Iris pigment epithelial cell (primary cell): ENCODE measurements around the gene FAU.

Experiments used
- DNase-seq: peaks from one replicate; pipeline ENCODE4 v3.0.0-alpha.2; 2011; ENCODE audit warnings: low read depth

FAU gene

DNA sequence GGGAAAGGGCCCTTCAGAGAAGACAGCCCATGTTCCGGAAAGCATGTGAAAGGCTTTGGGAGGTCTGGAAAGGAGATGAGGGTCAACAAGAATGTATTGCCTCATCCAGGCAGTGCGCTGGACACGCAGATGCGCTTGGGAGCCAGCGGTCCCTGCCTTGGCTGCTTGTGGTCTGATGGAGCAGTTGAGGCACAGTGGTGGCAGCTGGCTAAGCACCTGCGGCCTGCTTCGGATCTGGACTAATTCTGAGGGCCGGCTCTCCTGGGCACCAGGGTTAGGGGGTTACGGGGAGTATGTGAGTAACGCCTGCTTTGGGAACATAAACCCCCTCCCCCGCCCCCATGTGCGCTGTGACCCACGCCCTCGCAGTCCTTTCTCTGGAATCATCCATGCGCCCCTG is 14.9 kb downstream of the FAU start:
- no peak for DNase-seq

DNA sequence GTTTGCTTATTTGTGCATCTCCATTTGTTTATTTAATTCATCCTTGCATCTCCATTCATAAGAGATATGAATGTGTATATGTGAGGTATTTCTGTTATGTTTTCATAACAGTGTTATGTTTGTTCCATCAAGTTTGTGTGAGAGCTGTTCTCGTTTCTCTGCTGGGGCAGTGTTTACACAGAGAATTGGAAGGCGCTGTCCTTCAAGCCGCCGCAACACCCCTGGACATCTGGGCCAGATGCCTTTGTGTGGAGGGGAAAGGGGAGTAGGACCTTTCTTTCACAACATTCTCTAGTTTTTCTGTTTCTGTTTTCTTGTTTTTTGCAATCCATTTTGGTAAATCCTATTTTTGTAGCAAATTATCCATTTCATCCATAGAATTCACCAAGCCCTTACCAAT is 17.3 kb downstream of the FAU start:
- peak; percentile 56 for DNase-seq

DNA sequence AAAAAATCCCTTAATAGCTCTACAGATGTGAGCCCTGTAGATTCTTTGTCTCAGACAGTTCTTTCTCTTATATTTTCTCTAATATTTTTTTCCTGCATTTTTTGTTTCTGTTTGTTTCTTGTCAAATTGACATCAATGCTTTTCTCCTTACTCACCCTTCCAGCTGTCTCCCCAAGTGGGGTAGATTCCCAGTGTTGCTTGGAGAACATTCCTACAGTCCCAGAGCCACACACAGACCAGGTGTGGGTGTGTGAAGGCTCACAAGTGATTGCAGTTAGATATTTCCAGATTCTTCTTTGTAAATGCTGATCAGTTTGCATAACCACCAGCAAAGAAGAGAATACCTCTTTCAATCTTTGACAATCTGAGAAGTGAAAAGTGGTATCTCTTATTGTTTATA is 18.5 kb downstream of the FAU start:
- peak; percentile 29 for DNase-seq

DNA sequence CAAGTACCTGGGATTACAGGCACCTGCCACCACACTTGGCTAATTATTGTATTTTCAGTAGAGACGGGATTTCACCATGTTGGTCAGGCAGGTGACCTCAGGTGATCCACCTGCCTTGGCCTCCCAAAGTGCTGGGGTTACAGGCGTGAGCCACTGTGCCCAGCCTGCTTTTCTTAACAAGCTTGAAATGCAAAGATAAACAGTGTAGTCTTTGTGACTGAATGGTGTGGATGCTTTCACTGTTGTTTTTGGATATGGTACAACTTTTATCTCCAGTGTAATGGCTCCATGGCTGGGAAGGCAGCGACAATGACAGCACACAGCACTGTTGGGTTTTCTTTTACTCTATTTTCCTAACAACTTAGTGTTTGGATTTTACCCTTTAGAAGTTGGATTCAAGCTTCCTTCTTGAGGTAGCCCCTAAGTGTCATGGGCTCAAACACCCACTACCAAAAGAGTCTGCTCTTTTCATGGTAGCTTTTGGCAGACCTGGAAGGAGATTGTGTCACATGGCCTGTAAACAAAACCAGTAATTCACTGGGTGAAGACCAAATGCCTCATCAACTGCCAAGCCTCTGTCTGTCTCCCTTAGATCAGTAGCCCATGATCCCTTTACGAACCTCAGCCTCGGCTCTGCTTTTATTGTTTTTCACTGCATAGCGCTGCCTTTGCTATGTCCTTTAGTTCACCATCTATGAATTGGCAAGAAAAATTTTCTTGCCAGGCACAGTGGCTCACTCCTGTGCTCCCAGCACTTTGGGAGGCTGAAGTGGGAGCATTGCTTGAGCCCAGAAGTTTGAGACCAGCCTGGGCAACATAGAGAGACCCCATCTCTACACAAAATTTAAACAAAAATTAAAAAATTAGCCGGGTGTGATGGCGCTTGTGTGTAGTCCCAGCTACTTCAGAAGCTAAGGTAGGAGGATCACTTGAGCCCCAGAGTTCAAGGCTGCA is 19.5 kb downstream of the FAU start:
- DNase-seq = peak; percentile 38

DNA sequence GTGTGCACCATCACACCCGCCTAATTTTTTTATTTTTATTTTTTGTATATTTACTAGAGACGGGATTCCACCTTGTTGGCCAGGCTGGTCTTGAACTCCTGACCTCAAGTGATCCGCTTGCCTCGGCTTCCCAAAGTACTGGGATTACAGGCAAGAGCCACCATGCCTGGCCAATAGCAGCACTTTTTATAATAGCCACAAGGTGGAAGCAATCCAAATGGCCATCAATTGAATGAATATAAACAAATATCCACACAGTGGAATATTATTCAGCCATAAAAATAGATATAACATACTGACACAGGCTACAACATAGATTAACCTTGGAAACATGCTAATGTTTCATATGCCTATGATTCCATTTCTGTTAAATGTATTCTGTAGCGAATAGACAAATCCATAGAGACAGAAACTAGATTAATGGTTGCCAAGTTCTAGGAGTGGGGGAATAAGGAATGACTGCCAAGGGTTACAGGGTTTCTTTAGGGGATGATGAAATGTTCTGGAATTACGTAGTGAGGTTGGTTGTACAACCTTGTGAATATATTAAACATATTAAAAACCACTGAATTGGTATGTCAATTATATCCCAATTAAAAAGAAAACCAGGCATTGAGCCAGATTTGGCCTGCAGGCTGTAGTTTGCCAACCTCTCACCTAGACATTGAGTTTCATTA is 21.1 kb downstream of the FAU start:
- DNase-seq = no peak

DNA sequence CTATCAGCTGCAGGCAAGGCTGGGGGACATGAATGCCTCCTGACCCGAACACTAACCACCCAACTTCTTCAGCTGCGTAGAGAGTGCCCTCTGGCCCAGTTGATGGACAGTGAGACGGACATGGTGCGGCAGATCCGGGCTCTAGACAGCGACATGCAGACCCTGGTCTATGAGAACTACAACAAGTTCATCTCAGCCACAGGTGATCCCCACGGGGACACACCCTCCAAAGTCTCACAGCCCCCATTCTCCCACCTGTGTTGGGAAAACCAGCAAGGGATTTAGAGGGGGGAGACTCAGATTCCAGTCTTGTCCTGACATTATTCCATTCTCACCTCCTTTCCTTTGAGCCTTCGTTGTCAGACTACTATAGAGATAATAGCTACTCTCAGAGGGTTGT is 25.0 kb downstream of the FAU start:
- no peak for DNase-seq

DNA sequence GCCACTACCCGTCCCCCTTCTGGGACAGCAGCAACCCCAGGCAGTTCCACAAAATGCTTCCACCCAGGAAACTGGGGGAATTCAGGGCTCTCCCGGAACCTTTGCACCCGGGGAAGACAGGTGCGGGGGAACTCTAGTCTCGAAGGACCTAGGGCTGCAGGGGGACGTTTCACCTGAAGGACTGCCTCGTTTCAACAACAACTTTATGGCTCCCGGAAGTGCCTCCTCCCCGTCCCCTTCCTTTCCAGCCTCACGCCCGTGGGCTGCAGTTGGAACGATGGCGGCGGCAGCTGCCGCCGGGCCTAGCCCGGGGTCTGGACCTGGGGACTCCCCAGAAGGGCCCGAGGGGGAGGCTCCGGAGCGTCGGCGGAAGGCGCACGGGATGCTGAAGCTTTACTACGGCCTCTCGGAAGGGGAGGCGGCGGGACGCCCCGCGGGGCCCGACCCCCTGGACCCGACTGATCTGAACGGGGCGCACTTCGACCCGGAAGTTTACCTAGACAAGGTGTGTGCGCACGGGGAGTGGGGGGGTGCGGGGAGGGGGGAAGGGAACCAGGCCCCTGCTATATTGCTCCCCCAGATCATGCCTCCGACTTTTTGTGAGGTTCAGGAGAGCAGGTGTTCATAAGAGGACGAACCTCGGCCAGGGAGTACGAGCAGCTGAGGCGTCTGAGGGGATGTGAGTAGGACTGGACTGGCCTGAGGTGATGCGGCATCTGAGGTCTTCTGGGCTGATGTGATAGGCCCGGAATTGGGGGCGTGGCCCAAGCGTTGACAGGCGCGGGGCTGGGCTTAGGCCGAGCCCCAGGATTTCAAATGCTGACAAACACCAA is 25.7 kb downstream of the FAU start, which contains the start of gene VPS51:
Gene VPS51 (plus strand): TSS at position 241 of the 833 bp plus-strand sequence. CDS start 37 bp downstream, at position 278.
- DNase-seq = peak; percentile 93

DNA sequence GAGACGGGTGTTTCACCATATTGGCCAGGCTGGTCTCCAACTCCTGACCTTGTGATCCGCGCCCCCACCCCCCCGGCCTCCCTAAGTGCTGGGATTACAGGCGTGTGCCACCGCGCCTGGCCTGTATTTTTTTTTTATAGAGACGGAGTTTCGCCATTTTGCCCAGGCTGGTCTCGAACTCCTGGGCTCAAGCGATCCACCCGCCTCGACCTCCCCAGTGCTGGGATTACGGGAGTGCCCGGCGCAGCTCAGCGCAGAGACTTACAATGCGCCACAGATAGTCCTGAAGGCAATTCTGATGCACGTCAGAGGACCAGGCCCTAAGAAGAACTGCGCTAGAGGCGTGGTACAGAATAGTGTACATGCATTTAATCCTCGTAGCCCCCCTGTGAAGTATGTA is 26.5 kb downstream of the FAU start:
- DNase-seq = no peak

DNA sequence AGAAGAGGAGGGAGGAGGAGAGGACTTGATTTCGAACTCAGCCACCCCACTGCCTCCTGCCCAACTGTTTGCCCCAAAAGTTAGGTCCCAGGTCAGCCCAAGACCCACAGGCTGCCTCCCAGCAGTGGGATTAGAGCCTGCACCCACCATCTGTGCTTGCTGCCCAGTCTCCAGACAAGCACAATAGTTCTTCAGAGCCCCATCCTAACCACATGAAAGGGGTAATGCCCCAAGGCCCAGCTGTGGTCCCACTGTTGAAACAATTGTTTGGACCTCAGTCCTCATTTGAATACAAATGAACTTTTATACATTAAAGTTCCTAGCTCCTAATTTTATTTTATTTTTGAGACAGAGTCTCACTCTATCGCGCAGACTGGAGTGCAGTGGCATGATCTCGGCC is 31.3 kb downstream of the FAU start:
- DNase-seq = no peak

DNA sequence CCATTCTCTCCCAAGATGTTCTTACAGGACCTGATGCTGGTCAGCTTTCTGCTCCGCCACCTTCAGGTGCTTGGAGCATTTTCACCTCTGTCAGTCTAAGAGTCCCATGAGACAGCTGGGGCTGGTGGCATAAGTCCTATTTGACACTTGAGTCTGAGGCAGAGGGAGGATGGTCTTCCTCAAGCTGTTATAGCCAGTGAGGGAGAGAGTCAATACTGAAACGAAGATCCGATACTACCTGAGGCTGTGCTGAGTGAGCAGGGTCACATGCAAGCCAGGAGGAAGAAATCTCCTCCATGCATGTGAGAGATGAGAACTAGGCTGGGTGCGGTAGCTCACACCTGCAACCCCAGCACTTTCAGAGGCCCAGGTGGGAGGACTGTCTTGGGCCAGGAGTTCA is 32.3 kb downstream of the FAU start:
- no peak for DNase-seq

DNA sequence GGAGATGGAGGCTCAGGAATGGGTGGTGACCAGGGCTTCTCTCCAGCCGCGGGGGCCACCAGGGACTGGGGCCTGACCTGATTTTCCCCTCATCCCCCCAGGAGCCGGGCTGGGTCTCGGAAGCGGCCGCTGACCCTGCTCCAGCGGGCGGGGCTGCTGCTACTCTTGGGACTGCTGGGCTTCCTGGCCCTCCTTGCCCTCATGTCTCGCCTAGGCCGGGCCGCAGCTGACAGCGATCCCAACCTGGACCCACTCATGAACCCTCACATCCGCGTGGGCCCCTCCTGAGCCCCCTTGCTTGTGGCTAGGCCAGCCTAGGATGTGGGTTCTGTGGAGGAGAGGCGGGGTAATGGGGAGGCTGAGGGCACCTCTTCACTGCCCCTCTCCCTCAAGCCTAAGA is 34.1 kb downstream of the FAU start:
- DNase-seq = no peak

DNA sequence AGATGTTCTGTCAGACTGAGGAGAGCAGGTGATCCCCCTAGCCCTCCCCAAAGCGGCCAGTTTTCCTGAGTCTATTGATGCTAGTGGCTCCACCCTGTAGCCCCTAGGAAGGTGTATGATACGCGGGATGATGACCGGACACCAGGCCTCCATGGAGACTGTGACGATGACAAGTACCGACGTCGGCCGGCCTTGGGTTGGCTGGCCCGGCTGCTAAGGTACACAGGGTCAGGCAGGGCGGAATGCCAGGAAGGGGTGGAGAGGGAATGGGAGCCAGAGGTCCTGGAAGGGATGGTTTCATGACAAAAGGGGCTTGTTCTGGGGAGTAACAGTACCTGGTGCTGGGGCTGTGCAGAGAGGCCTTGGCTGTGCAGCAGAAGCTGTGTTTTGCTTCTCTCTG is 34.7 kb downstream of the FAU start:
- no peak for DNase-seq

DNA sequence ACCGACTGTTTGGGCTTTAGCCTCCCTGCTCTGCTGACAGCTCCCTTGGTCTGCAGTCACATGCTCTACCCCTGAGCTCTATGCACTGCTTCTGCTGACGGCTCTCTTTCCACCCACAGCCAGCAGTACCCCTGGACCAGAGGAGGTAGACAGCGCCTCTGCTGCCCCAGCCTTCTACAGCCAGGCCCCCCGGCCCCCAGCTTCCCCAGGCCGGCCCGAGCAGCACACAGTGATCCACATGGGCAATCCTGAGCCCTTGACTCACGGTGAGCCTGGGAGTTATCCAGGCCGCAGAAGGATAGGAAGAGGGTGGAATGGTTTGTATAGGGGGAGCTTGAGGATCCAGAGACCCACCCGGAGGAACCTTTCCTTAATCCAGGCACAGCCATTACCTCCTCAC is 35.1 kb downstream of the FAU start:
- DNase-seq = no peak

DNA sequence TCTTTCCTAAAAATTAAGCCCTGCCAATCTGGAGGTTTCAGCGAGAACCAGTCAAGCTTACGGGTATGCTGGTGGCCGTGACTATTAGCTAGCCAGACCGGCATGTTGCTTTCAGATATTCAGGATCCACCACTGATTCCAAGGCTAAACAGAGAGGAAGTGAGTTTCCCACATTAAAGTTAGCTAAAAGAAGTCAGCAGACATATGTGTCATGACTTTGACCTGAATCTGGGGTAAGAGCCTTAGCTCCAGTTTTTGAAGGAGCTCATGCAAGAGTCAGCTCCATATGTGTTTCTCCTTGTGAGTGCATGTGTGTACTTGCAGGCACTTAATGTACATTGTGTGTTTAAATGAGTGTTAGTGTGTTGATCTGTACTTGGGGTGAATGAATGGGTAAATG is 36.5 kb downstream of the FAU start:
- no peak for DNase-seq

DNA sequence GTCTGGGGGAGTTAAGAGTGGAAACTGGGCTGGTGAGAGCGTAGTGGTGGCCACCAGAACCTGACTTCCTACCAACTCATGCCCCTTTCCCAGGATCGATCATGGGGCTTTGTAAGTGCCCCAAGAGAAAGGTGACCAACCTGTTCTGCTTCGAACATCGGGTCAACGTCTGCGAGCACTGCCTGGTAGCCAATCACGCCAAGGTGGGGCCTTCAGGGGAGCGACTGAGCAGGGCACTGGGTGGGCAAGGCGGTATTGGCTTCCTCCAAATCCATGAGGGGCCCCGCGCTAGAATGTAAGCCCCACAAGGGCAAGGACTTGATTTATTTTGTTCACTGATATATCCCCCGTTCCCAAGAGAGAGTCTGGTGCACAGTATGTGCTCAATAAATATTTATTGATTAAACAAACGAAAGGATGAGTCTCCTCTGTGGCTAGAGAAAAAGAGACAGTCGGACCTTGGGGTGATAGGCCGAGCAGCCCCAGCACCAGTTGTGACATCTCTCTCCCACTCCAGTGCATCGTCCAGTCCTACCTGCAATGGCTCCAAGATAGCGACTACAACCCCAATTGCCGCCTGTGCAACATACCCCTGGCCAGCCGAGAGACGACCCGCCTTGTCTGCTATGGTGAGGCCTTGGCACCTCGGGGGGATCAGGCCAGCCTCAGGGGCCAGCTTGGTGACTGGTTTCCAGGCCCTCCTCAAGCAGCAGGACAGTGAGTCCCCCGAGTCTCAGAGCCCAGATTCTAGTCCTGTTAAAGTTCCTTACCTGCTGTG is 37.1 kb downstream of the FAU start:
- no peak for DNase-seq

DNA sequence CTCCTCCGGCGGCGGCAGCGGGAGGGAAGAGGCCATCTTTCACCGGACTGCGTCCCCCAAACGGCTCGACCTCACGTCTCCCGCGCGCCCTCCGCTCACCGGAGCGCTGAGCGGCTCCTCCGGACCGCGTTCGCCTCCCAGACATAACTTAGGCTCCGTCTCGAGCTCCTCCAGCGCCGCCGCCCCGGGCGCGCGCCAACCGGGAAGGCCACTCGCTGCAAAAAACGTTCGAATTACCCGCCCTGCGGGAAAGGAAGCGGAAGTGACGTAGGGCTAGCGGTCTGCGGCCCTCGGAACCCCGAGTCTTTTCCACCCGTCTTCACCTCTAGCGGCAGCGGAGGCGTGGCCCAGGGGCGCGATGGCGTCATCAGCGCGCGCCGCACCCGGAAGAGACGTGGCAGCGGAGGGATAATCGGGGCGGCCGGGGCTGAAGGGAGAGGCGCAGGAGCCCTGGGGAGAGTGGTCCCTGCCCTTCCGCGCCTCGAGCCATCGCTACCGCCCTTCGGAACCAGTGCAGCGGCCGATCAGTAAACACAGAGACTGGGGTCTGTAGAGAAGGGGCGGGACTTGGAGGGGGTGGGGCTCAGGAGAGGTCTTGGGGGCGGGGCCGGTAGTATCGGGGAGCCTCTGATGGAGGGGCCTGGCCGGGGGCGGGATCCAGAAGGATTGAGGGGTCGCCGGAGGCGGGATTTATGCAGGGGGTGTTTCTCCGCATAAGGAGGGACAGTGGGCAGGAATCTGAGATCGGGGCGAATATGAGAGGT is 37.9 kb downstream of the FAU start, which contains the start of the genes CDCA5 and ZFPL1:
Gene CDCA5 (minus strand): TSS at position 207 of the 764 bp plus-strand sequence. CDS start 62 bp downstream, at position 145.
Gene ZFPL1 (plus strand): TSS at position 389 of the 764 bp plus-strand sequence. CDS start 477 bp downstream, outside the sequence.
- DNase-seq = peak; percentile 96

DNA sequence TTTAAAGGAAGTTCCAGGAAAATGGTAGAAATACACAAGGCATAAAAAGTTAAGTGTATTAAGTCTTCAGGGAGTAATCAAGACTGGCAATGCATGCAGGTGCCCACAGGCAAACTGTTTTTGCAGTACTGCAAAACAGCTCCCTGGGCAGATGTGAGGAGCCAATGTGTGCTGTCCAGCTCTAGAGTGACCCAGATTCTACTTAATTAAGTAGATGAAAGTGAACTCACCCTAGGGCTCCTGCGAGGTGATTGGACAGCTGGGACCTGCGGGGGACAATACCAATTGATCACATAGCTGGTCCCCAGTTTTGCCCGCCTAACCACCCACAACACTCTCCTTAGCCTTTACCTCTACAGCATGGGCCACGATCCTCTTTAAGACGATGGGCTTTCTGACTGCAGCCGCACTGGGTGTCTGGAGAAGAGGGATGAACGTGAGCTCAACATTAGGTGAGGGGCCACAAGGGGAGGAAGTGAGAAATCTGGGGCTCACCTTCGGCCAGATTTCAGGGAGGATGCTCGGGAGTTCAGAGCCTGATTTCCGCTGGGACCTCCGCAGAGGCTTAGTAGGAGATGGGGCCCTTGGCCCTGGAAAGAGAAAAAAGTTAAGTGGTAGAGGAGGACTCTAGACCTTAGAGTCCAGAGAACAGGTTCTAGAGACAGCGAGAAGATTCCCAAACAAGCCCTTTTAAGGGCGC is 38.6 kb downstream of the FAU start:
- DNase-seq = no peak

DNA sequence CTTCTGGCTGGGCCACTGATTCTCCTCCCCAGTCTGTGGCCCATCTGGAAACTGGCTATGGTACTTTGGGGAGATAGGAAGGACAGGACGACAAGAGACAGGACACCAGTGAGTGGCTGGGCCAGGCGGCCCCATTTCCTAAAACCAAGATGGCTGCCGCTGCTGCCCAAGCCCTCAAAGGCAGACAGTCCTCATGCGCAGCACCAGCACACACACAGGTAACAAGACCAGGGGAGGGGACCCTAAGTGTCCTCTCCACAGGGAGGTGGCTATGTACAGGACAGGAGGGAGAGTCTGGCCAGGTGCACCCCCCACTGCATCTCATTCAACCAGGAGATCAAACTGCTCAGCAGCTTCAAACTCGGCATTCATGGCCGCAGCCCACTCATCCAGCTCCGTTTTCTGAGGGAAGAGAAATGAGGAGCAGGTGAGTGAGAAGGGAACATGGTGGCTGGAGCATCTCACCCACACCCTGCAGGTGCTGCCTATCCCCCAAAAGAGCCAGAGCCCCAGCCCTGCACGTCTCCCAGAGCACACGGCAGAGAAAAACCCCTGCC is 43.1 kb downstream of the FAU start:
- DNase-seq = no peak

DNA sequence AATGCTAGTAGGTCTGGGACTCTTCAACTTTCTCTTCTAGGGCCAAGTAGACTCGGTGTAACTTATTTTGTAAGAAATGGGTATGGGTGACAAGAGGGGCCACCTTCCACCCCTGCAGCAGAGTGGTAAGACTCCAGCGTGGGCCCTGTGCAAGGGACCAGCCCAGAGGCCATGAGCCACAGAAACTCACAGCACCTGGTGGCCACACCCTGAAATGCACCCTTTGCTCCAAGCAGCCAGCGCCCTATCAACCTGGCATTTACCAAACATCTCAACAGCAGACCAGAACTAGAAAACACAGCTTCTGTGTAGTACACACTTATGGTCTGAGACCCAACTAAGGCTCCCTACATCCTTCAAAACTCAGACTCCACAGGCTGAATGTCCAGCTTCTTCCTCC is 43.8 kb downstream of the FAU start:
- DNase-seq = peak; percentile 43

DNA sequence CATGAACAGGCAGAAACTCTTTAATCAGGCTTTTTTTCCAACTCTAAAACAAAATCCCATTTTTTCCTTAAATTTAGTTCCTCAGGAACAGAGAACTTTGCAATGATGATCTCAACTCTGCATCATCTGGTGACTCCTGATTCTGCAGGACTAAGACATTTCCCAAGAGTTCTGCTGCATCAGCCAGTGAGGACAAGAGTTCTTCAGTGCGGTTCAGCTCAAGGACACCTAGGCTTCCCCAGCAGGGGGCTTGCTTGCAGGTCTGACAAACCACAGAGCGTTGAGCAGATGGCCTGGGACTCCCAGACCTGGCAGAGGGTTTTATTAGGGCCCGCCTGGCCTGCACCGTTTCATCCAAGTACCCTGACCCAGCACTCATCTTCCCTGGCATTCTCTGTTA is 44.5 kb downstream of the FAU start:
- DNase-seq = no peak
